ENCODE results near the gene PPEF1.

DNA sequence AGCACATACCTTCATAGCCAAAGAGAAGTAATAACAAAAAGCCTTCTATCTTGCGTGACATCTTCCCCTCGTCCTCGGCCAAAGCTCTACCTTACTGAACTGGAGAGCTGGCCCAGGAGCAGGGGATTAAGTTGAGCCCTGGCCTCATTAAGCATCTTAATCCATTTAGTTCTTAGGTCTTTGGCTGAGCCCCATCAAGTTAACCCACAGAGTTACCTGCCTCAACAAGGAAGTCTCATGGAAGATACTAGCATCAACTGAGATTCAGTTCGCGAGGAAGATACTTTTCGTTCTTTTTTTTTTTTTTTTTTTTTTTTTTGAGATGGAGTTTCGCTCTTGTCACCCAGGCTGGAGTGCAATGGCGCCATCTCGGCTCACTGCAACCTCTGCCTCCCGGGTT, 35.4 kb upstream of the PPEF1 start, which contains the start of gene RS1:
- TF ChIP-seq, protein P1, sequence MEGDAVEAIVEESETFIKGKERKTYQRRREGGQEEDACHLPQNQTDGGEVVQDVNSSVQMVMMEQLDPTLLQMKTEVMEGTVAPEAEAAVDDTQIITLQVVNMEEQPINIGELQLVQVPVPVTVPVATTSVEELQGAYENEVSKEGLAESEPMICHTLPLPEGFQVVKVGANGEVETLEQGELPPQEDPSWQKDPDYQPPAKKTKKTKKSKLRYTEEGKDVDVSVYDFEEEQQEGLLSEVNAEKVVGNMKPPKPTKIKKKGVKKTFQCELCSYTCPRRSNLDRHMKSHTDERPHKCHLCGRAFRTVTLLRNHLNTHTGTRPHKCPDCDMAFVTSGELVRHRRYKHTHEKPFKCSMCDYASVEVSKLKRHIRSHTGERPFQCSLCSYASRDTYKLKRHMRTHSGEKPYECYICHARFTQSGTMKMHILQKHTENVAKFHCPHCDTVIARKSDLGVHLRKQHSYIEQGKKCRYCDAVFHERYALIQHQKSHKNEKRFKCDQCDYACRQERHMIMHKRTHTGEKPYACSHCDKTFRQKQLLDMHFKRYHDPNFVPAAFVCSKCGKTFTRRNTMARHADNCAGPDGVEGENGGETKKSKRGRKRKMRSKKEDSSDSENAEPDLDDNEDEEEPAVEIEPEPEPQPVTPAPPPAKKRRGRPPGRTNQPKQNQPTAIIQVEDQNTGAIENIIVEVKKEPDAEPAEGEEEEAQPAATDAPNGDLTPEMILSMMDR (IDR thresholded peaks at IDR 0.05; ENCODE audit: low read depth, low read length), result no peak
- TF ChIP-seq POLR2A (IDR thresholded peaks at IDR 0.05; ENCODE audit: extremely low read depth, insufficient read length), result no peak

Data from NB4 (cell line).